ENCODE results near the gene GNG12.

Gene GNG12

DNA sequence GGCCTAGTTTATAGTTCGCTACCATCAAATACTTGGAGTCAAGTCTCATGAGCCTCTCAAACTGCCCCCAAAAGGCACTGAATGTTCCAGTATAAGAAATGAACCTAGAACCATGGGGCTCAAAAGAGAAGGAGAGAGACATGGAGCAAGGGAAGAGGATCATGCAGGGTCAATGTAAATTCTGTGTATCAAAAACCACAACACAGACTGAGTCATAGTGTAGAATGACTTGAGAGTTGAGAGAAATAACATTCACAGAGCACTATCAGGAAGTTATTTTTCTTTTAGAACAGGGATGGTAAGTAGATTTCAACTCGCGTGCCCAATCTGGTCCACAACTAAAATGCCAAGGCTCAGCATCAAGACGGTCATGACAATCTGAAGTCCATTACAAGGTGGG lies 59.8 kb downstream of the GNG12 start:
- Histone ChIP-seq H3K36me3 (ENCODE audit: control insufficient read depth in 2 of 2, insufficient read depth in 2 of 2, low read length in 2 of 2) (peaks cover 2 to 11% of the 10 kb centered on the region in 2 donors), H3K27ac (ENCODE audit: low read depth in 2 of 2, low read length in 2 of 2) (no peak overlapping the region), H3K9ac (ENCODE audit: low read depth in 1 of 2, low read length in 2 of 2) (no peak overlapping the region), H3K27me3 (ENCODE audit: control insufficient read depth in 2 of 2, insufficient read depth in 2 of 2, low read length in 2 of 2) (no peaks in the 10 kb centered on the region), H3K9me3 (ENCODE audit: control insufficient read depth in 2 of 2, low read length in 2 of 2) (no peaks in the 10 kb centered on the region), H3K4me3 (ENCODE audit: low read length in 2 of 2) (no peak overlapping the region), H3K4me1 (ENCODE audit: control insufficient read depth in 2 of 2, insufficient read depth in 2 of 2, low read length in 2 of 2) (peaks cover 0 to 2% of the 10 kb centered on the region in 2 donors)

DNA sequence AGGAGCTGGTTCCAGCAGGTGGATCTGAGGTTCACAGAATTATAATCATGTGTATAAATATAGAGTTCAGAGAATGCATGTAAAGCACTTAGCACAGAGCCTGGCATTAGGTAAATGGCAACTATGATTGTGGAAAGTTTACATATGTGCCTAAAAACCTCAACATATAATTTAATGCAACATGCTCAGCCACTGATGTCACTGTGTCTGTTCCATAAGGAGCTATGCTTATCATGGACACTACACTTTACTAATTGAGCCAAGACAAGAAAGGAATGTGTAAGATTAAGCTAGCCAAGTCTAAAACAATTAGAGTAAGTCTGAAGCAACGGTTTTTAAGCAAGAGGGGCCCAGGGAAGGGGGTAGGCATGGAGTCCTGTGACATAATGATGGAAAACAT lies 61.5 kb downstream of the GNG12 start:
- Histone ChIP-seq H3K27me3 (ENCODE audit: control insufficient read depth in 2 of 2, insufficient read depth in 2 of 2, low read length in 2 of 2) (no peaks in the 10 kb centered on the region), H3K27ac (ENCODE audit: low read depth in 2 of 2, low read length in 2 of 2) (no peak overlapping the region), H3K36me3 (ENCODE audit: control insufficient read depth in 2 of 2, insufficient read depth in 2 of 2, low read length in 2 of 2) (peaks cover 2 to 11% of the 10 kb centered on the region in 2 donors), H3K9me3 (ENCODE audit: control insufficient read depth in 2 of 2, low read length in 2 of 2) (no peaks in the 10 kb centered on the region), H3K4me1 (ENCODE audit: control insufficient read depth in 2 of 2, insufficient read depth in 2 of 2, low read length in 2 of 2) (peaks cover 0 to 4% of the 10 kb centered on the region in 2 donors), H3K9ac (ENCODE audit: low read depth in 1 of 2, low read length in 2 of 2) (no peak overlapping the region), H3K4me3 (ENCODE audit: low read length in 2 of 2) (no peak overlapping the region)

- Histone ChIP-seq H3K9ac (ENCODE audit: low read depth in 1 of 2, low read length in 2 of 2) (no peak overlapping the region), H3K9me3 (ENCODE audit: control insufficient read depth in 2 of 2, low read length in 2 of 2) (no peaks in the 10 kb centered on the region), H3K4me3 (ENCODE audit: low read length in 2 of 2) (no peak overlapping the region), H3K27me3 (ENCODE audit: control insufficient read depth in 2 of 2, insufficient read depth in 2 of 2, low read length in 2 of 2) (no peaks in the 10 kb centered on the region), H3K36me3 (ENCODE audit: control insufficient read depth in 2 of 2, insufficient read depth in 2 of 2, low read length in 2 of 2) (peaks cover 0 to 11% of the 10 kb centered on the region in 2 donors), H3K4me1 (ENCODE audit: control insufficient read depth in 2 of 2, insufficient read depth in 2 of 2, low read length in 2 of 2) (peaks cover 4 to 10% of the 10 kb centered on the region in 2 donors), H3K27ac (ENCODE audit: low read depth in 2 of 2, low read length in 2 of 2) (no peak overlapping the region)
These were observed 62.1 kb downstream of the GNG12 start for GRCh38 chr1:67771152-67771551.

DNA sequence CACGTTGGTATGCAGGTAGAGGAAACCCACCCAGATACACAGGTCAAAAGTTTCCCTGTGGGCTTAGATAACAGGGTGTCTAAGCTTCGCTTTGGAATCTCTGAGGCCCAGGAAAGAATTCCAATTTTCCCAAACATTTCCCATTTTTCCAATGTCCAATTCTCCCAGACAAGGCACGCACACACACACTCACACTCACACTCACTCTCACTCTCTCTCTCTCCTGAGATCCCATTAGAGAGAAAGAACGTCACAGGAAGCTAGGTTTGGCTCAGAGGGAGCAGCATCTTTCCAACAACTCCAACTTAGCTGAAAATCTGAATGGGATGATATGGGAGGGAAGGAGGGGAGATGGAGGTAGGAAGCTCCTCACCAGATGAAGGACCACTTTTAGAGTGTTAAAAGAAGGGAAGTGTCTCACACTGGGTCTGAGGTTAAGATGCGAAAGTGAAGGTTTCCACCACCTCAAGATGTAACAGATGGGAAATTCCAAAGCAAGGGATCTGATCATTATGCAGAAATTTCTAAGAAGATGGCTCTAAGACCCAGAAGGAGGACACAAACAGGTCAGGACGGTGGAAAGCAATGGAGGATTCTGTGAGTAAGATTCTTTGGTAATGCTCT lies 63.5 kb downstream of the GNG12 start:
- no peaks in the 10 kb centered on the region for H3K27me3 ChIP-seq (ENCODE audit: control insufficient read depth in 2 of 2, insufficient read depth in 2 of 2, low read length in 2 of 2)
- H3K36me3 ChIP-seq (ENCODE audit: control insufficient read depth in 2 of 2, insufficient read depth in 2 of 2, low read length in 2 of 2) = peaks cover 0 to 5% of the 10 kb centered on the region in 2 donors
- peaks cover 7 to 10% of the 10 kb centered on the region in 2 donors for H3K4me1 ChIP-seq (ENCODE audit: control insufficient read depth in 2 of 2, insufficient read depth in 2 of 2, low read length in 2 of 2)
- H3K9me3 ChIP-seq (ENCODE audit: control insufficient read depth in 2 of 2, low read length in 2 of 2) = no peaks in the 10 kb centered on the region
- H3K9ac ChIP-seq (ENCODE audit: low read depth in 1 of 2, low read length in 2 of 2) = no peak overlapping the region
- H3K4me3 ChIP-seq (ENCODE audit: low read length in 2 of 2) = no peak overlapping the region
- H3K27ac ChIP-seq (ENCODE audit: low read depth in 2 of 2, low read length in 2 of 2) = no peak overlapping the region

- H3K36me3 ChIP-seq (ENCODE audit: control insufficient read depth in 2 of 2, insufficient read depth in 2 of 2, low read length in 2 of 2) = peaks cover 0 to 1% of the 10 kb centered on the region in 2 donors
These were observed 64.8 kb downstream of the GNG12 start for GRCh38 chr1:67768480-67768879.

DNA sequence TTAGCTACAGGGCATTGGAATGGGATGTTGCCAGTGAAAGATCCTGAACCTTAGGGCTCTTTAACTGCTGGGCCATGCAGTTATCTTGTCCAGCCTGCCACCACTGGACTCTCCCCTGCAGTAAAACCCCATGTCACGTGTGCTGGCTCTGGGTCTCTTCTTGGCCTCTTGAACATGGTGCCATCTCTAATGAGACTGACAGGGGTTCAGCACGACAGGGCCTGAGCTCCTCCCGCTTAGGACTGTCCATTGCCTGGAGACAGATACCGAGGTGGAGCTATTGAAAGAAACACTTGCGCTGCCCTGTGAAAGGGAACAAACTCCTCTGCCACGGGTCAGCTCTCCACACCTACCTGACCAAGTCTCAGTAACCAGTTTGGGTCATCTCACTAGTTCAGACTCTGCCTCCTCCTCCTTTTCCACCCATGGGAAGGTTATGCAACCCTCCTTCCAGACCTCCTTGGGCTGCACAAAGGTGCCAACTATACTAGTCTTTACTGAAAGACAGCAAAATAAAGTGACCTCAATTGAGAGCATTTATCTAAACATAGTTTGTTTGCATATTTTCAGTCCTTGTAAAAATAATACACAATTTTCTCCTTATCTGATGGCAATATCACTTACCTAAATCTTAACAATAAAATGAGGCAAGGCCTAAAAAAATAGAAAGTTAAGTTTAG lies 66.0 kb downstream of the GNG12 start:
- H3K9me3 ChIP-seq (ENCODE audit: control insufficient read depth in 2 of 2, low read length in 2 of 2) = no peaks in the 10 kb centered on the region
- no peak overlapping the region for H3K27ac ChIP-seq (ENCODE audit: low read depth in 2 of 2, low read length in 2 of 2)
- no peak overlapping the region for H3K9ac ChIP-seq (ENCODE audit: low read depth in 1 of 2, low read length in 2 of 2)
- peaks cover 7 to 10% of the 10 kb centered on the region in 2 donors for H3K4me1 ChIP-seq (ENCODE audit: control insufficient read depth in 2 of 2, insufficient read depth in 2 of 2, low read length in 2 of 2)
- no peak overlapping the region for H3K4me3 ChIP-seq (ENCODE audit: low read length in 2 of 2)
- H3K36me3 ChIP-seq (ENCODE audit: control insufficient read depth in 2 of 2, insufficient read depth in 2 of 2, low read length in 2 of 2) = no peaks in the 10 kb centered on the region
- H3K27me3 ChIP-seq (ENCODE audit: control insufficient read depth in 2 of 2, insufficient read depth in 2 of 2, low read length in 2 of 2) = no peaks in the 10 kb centered on the region

More at GRCh38 chr1:67768480-67768879, 64.8 kb downstream of the GNG12 start:
- no peaks in the 10 kb centered on the region for H3K9me3 ChIP-seq (ENCODE audit: control insufficient read depth in 2 of 2, low read length in 2 of 2)
- no peak overlapping the region for H3K4me3 ChIP-seq (ENCODE audit: low read length in 2 of 2)
- no peaks in the 10 kb centered on the region for H3K27me3 ChIP-seq (ENCODE audit: control insufficient read depth in 2 of 2, insufficient read depth in 2 of 2, low read length in 2 of 2)
- H3K27ac ChIP-seq (ENCODE audit: low read depth in 2 of 2, low read length in 2 of 2) = no peak overlapping the region
- no peak overlapping the region for H3K9ac ChIP-seq (ENCODE audit: low read depth in 1 of 2, low read length in 2 of 2)
- peaks cover 7 to 10% of the 10 kb centered on the region in 2 donors for H3K4me1 ChIP-seq (ENCODE audit: control insufficient read depth in 2 of 2, insufficient read depth in 2 of 2, low read length in 2 of 2)

DNA sequence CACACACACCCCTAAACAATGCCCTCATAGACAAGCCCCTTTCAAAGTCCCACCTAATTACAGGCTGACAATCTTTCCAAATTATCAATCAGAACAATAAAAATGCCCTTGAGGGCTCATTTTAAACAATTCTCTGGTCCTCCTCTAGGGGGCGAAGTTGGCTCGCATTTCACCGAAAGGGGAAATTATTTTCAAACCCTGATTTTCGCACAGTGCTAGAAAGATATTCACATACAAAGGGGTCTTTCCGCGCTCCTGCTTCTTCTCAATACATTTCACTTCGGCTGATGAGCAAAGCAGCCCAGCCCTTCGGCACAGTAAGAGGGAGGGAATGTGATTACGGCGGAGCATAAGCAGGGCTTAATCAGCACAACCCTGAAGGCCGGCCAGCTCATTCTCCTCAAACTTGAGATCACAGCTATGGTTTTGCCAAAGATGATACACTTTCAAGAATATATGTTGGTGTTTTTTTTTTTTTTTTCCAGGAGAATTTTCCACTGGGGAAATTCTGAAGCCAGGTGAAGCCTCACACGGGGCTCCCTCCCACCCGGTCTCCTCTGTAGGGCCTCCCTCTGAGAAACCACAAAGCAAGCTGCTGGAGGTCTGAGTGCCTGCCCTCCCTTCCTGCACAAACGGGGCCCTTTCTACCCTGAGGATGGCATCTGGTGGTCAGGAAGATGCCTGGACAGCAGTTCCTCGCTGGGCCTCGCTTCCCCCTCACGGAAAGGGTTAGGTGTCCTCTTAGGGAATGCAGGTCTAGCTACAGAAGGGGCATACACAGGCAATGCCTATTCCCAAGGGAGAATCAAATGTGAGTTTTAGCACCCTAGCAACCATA lies 66.9 kb downstream of the GNG12 start:
- no peaks in the 10 kb centered on the region for H3K36me3 ChIP-seq (ENCODE audit: control insufficient read depth in 2 of 2, insufficient read depth in 2 of 2, low read length in 2 of 2)
- H3K4me1 ChIP-seq (ENCODE audit: control insufficient read depth in 2 of 2, insufficient read depth in 2 of 2, low read length in 2 of 2) = peaks cover 13 to 14% of the 10 kb centered on the region in 2 donors
- no peaks in the 10 kb centered on the region for H3K9me3 ChIP-seq (ENCODE audit: control insufficient read depth in 2 of 2, low read length in 2 of 2)
- peak overlapping the region; percentile 10 to 45 for H3K4me3 ChIP-seq (ENCODE audit: low read length in 2 of 2)
- H3K9ac ChIP-seq (ENCODE audit: low read depth in 1 of 2, low read length in 2 of 2) = no peak overlapping the region
- no peaks in the 10 kb centered on the region for H3K27me3 ChIP-seq (ENCODE audit: control insufficient read depth in 2 of 2, insufficient read depth in 2 of 2, low read length in 2 of 2)
- peak overlapping the region in 1 of 2 donors; percentile 1 for H3K27ac ChIP-seq (ENCODE audit: low read depth in 2 of 2, low read length in 2 of 2)

DNA sequence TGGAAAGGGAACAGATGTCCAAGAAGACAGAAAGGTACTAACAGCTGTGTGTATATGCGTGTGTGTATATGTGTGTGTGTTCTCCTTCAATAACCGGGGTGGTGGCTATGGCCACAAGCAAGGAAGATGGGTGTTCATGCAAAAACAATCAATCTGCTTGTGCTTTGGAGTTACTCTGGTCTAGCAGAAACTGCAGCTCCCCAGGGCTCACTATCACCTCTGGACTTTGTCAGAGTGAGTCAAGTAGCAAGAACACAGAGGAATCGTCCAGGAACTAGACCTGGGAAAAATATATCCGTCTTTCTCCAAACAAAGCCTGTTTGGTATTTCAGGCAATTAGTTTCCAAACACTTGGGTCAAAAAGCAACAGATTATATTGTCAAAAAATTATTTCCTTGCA lies 68.6 kb downstream of the GNG12 start:
- H3K27me3 ChIP-seq (ENCODE audit: control insufficient read depth in 2 of 2, insufficient read depth in 2 of 2, low read length in 2 of 2) = no peaks in the 10 kb centered on the region
- no peak overlapping the region for H3K4me3 ChIP-seq (ENCODE audit: low read length in 2 of 2)
- no peaks in the 10 kb centered on the region for H3K36me3 ChIP-seq (ENCODE audit: control insufficient read depth in 2 of 2, insufficient read depth in 2 of 2, low read length in 2 of 2)
- H3K4me1 ChIP-seq (ENCODE audit: control insufficient read depth in 2 of 2, insufficient read depth in 2 of 2, low read length in 2 of 2) = peaks cover 28 to 29% of the 10 kb centered on the region in 2 donors
- H3K9me3 ChIP-seq (ENCODE audit: control insufficient read depth in 2 of 2, low read length in 2 of 2) = no peaks in the 10 kb centered on the region
- peak overlapping the region in 1 of 2 donors; percentile 26 for H3K27ac ChIP-seq (ENCODE audit: low read depth in 2 of 2, low read length in 2 of 2)
- H3K9ac ChIP-seq (ENCODE audit: low read depth in 1 of 2, low read length in 2 of 2) = no peak overlapping the region

- Histone ChIP-seq H3K4me3 (ENCODE audit: low read length in 2 of 2) (no peak overlapping the region), H3K4me1 (ENCODE audit: control insufficient read depth in 2 of 2, insufficient read depth in 2 of 2, low read length in 2 of 2) (peaks cover 36% of the 10 kb centered on the region in 2 donors), H3K27me3 (ENCODE audit: control insufficient read depth in 2 of 2, insufficient read depth in 2 of 2, low read length in 2 of 2) (no peaks in the 10 kb centered on the region), H3K36me3 (ENCODE audit: control insufficient read depth in 2 of 2, insufficient read depth in 2 of 2, low read length in 2 of 2) (no peaks in the 10 kb centered on the region), H3K9ac (ENCODE audit: low read depth in 1 of 2, low read length in 2 of 2) (no peak overlapping the region), H3K9me3 (ENCODE audit: control insufficient read depth in 2 of 2, low read length in 2 of 2) (no peaks in the 10 kb centered on the region), H3K27ac (ENCODE audit: low read depth in 2 of 2, low read length in 2 of 2) (peak overlapping the region in 1 of 2 donors; percentile 75)
These were observed 71.5 kb downstream of the GNG12 start for GRCh38 chr1:67761730-67762129.

GRCh38 chr1:67761091-67761490 lies 72.2 kb downstream of the GNG12 start:
- H3K27me3 ChIP-seq (ENCODE audit: control insufficient read depth in 2 of 2, insufficient read depth in 2 of 2, low read length in 2 of 2) = no peaks in the 10 kb centered on the region
- H3K4me3 ChIP-seq (ENCODE audit: low read length in 2 of 2) = no peak overlapping the region
- peaks cover 36 to 37% of the 10 kb centered on the region in 2 donors for H3K4me1 ChIP-seq (ENCODE audit: control insufficient read depth in 2 of 2, insufficient read depth in 2 of 2, low read length in 2 of 2)
- H3K27ac ChIP-seq (ENCODE audit: low read depth in 2 of 2, low read length in 2 of 2) = peak overlapping the region; percentile 67 to 75
- no peaks in the 10 kb centered on the region for H3K9me3 ChIP-seq (ENCODE audit: control insufficient read depth in 2 of 2, low read length in 2 of 2)
- H3K36me3 ChIP-seq (ENCODE audit: control insufficient read depth in 2 of 2, insufficient read depth in 2 of 2, low read length in 2 of 2) = no peaks in the 10 kb centered on the region
- H3K9ac ChIP-seq (ENCODE audit: low read depth in 1 of 2, low read length in 2 of 2) = peak overlapping the region in 1 of 2 donors; percentile 58

All from mucosa of rectum (tissue), 2 donors.